Measurements from ENCODE around the gene LRRC4C. TPM values are rescaled to one million over a fixed set of nuclear protein-coding genes. Genes with fewer than 3 reads are reported as not detected.

LRRC4C gene
- total RNA-seq, 2 donors from 2014 or later: 0.95 to 3.2 TPM

GRCh38 chr11:41383768-41384167 lies 75.7 kb downstream of the LRRC4C start:
- Histone ChIP-seq H3K4me3 (no peak overlapping the region), H3K4me1 (ENCODE audit: control insufficient read depth in 1 of 2, low read depth in 2 of 2) (no peaks in the 10 kb centered on the region), H3K27me3 (replicated peaks; ENCODE audit: insufficient read depth) (no peaks in the 10 kb centered on the region), H3K9me3 (no peaks in the 10 kb centered on the region), H3K27ac (no peak overlapping the region), H3K36me3 (no peaks in the 10 kb centered on the region)
- ATAC-seq (ENCODE audit: insufficient number of reproducible peaks, low FRiP score, low read depth): no peak
- TF ChIP-seq, protein P1, sequence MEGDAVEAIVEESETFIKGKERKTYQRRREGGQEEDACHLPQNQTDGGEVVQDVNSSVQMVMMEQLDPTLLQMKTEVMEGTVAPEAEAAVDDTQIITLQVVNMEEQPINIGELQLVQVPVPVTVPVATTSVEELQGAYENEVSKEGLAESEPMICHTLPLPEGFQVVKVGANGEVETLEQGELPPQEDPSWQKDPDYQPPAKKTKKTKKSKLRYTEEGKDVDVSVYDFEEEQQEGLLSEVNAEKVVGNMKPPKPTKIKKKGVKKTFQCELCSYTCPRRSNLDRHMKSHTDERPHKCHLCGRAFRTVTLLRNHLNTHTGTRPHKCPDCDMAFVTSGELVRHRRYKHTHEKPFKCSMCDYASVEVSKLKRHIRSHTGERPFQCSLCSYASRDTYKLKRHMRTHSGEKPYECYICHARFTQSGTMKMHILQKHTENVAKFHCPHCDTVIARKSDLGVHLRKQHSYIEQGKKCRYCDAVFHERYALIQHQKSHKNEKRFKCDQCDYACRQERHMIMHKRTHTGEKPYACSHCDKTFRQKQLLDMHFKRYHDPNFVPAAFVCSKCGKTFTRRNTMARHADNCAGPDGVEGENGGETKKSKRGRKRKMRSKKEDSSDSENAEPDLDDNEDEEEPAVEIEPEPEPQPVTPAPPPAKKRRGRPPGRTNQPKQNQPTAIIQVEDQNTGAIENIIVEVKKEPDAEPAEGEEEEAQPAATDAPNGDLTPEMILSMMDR (IDR thresholded peaks at IDR 0.05): no peak
- no peak for DNase-seq (ENCODE audit: low spot score)

DNA sequence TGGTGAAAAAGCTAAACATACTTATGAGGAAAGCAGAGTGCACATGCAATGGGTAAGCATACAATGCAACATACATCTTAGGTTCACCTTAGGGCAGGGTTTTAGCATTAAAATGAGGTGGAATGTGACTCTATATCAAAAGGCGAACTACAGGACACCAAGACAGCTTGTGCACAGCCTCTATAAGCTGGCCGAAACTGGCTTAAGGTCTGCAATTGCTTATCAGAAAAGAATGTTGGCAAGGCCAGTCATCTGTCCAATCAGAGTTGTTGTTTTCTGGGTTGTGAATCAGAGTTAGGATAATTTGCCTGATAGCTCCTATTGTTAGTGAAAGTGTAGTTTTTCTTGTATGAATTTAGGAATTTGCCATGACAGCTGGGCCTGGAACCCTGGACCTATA lies 76.5 kb downstream of the LRRC4C start:
- Histone ChIP-seq H3K4me3 (no peak overlapping the region), H3K27me3 (replicated peaks; ENCODE audit: insufficient read depth) (no peaks in the 10 kb centered on the region), H3K36me3 (no peaks in the 10 kb centered on the region), H3K27ac (no peak overlapping the region), H3K9me3 (no peaks in the 10 kb centered on the region), H3K4me1 (ENCODE audit: control insufficient read depth in 1 of 2, low read depth in 2 of 2) (no peaks in the 10 kb centered on the region)
- TF ChIP-seq, protein P1 (IDR thresholded peaks at IDR 0.05): no peak
- DNase-seq (ENCODE audit: low spot score) (no peak), ATAC-seq (ENCODE audit: insufficient number of reproducible peaks, low FRiP score, low read depth) (no peak)

GRCh38 chr11:41379084-41379483 lies 80.4 kb downstream of the LRRC4C start:
- Histone ChIP-seq H3K4me1 (ENCODE audit: control insufficient read depth in 1 of 2, low read depth in 2 of 2) (no peaks in the 10 kb centered on the region), H3K4me3 (no peak overlapping the region), H3K9me3 (no peaks in the 10 kb centered on the region), H3K27ac (no peak overlapping the region), H3K27me3 (replicated peaks; ENCODE audit: insufficient read depth) (no peaks in the 10 kb centered on the region), H3K36me3 (no peaks in the 10 kb centered on the region)
- TF ChIP-seq, protein P1 (IDR thresholded peaks at IDR 0.05): no peak
- no peak for ATAC-seq (ENCODE audit: insufficient number of reproducible peaks, low FRiP score, low read depth)
- DNase-seq (ENCODE audit: low spot score): no peak

DNA sequence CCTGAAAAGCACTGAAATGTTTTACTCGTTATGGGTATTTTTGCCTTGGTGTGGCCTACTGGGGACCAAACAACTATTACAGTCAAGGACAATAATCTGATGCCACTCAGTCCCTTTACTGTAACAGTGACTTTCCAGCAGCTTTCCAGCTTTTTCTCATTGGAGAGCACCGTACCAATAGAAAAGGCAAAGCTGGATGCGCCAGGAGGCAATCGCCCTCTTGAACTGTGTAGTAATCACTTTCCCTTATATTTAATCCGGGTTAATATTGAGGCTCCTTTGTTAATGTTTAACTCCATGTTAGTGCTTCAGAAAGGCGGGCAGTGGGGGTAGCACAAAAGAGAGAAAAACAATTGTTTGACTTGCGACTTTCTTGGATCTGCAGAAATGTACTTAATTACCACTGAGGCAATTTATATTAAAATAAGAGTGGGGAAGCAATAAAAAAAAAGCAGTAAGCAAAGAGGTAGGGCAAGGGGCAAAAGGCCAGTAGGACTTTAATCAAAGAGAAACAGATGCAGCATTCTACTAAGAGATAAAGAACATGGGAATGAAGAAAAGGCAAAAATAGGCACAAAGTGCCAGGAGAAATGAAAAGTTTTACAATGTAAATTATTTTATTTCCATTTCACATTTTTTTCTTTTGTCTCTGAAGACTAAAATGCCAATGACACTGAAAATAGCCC lies 81.6 kb downstream of the LRRC4C start:
- TF ChIP-seq, protein P1 (IDR thresholded peaks at IDR 0.05): no peak
- Histone ChIP-seq H3K27me3 (replicated peaks; ENCODE audit: insufficient read depth) (no peaks in the 10 kb centered on the region), H3K4me1 (ENCODE audit: control insufficient read depth in 1 of 2, low read depth in 2 of 2) (no peaks in the 10 kb centered on the region), H3K36me3 (no peaks in the 10 kb centered on the region), H3K9me3 (no peaks in the 10 kb centered on the region), H3K27ac (no peak overlapping the region), H3K4me3 (no peak overlapping the region)
- DNase-seq (ENCODE audit: low spot score) (no peak), ATAC-seq (ENCODE audit: insufficient number of reproducible peaks, low FRiP score, low read depth) (no peak)

- Histone ChIP-seq H3K4me3 (no peak overlapping the region), H3K4me1 (ENCODE audit: control insufficient read depth in 1 of 2, low read depth in 2 of 2) (no peaks in the 10 kb centered on the region), H3K27me3 (replicated peaks; ENCODE audit: insufficient read depth) (no peaks in the 10 kb centered on the region), H3K9me3 (no peaks in the 10 kb centered on the region), H3K27ac (no peak overlapping the region), H3K36me3 (no peaks in the 10 kb centered on the region)
- TF ChIP-seq, protein P1 (IDR thresholded peaks at IDR 0.05): no peak
- ATAC-seq (ENCODE audit: insufficient number of reproducible peaks, low FRiP score, low read depth) (no peak), DNase-seq (ENCODE audit: low spot score) (no peak)
These were observed 107.6 kb downstream of the LRRC4C start for GRCh38 chr11:41351825-41352224.
